GM20431 (cell line): ENCODE measurements around the gene SHBG.
"Not testable (repeated sequence)": the region's sequence is repeated elsewhere in the genome, so short reads cannot be mapped to it uniquely, and the experiment has no call there.

Experiments
- in situ Hi-C: fragments of 300-500 bp; cut with MseI, MboI; formaldehyde crosslinking; loops from one replicate; pipeline ENCODE4 v1.15.0; 2020; ENCODE audit warnings: low sequenced_read_pairs; ENCODE audit not compliant: unreplicated experiment

SHBG gene

DNA sequence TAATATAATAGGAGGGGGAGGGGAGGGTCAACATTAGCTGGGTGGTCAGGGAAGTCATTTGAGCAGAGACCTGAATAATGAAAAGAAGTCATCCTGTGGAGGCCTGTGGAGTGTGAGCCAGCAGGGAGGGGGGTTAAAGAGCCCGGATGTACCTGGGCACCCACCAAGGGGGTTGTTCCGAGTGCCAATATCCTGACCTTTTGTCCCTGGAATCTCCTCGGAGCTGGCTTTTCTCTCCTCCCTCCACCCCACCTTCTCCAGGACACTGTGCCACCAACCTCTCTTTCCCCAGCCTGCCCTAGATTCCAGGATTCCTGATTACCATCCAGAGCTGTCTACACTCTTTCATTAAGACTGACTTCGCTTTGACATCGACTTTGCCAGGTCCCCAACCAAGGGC is 6.2 kb downstream of the SHBG start:
- in situ Hi-C loops: no loop called here

DNA sequence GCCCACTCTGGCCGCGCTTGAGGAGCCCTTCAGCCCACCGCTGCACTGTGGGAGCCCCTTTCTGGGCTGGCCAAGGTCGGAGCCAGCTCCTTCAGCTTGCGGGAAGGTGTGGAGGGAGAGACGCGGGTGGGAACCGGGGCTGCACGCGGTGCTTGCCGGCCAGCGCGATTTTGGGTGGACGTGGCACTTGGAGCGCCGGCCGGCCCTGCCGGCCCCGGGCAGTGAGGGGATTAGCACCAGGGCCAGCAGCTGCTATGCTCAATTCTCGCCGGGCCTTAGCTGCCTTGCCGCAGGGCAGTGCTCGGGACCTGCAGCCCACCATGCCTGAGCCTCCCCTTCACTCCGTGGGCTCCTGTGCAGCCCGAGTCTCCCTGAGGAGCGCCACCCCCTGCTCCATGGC is 10.8 kb downstream of the SHBG start:
- in situ Hi-C loops: no loop called here

DNA sequence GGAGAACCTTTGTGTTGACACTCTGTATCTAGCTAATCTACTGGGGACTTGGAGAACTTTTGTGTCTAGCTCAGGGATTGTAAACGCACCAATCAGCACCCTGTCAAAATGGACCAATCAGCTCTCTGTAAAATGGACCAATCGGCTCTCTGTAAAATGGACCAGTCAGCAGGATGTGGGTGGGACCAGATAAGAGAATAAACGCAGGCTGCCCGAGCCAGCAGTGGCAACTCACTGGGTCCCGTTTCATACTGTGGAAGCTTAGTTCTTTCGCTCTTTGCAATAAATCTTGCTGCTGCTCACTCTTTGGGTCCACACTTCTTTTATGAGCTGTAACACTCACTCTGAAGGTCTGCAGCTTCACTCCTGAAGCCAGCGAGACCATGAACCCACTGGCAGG is 11.7 kb downstream of the SHBG start:
- in situ Hi-C loops: not testable (repeated sequence)

DNA sequence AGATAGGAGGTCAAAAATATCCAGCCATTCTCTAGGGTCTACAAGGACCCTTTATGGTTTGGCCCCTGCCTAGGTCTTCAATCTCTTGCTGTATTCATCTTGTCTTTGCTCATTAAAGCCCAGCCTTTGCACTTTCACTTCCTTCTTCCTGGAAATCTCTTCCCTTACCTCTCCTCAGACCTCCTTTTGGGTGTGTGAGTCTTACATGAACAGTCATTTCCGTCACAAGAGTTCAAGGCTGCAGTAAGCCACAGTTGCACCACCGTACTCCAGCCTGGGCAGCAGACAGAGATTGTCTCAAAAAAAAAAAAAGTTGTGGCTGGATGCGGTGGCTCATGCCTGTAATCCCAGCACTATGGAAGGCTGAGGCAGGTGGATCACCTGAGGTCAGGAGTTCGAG is 14.8 kb downstream of the SHBG start:
- in situ Hi-C loops: no loop called here

DNA sequence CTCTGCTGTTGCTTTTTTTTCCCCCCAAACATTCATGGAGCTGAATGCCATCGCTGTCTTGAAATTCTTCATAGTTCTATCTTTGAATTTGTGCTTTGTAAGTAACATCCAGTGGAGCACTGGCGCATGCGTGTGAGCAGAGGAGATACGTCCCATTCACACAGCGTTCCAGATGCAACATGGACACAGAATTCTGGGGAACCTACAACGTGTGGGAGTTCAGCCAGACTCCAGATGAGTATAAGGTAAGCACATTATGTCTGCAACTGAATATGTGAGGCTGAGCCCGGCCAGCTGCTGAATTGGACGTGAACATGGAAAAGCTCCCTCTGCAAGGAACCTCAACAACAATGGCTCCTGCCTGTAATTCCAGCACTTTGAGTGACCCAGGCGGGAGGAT is 16.5 kb downstream of the SHBG start:
- in situ Hi-C loops: no loop called here

DNA sequence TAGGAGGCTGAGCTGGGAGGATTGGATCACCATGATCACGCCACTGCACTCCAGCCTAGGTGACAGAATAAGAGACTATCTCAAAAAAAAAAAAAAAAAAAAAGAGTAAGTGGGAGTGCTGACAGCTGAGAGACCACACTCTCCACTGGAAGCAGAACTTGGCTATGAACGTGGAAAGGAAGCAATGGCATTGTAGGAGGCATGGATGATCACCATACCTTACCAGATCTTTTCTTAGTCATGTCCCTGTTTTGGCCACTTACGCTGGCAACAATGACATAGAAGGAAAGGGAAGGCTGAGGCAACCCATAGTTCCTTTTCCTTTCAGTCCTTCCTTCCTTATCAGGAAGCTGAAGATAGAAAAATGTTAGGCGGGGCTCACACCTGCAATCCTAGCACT is 17.1 kb downstream of the SHBG start:
- in situ Hi-C loops: no loop called here

DNA sequence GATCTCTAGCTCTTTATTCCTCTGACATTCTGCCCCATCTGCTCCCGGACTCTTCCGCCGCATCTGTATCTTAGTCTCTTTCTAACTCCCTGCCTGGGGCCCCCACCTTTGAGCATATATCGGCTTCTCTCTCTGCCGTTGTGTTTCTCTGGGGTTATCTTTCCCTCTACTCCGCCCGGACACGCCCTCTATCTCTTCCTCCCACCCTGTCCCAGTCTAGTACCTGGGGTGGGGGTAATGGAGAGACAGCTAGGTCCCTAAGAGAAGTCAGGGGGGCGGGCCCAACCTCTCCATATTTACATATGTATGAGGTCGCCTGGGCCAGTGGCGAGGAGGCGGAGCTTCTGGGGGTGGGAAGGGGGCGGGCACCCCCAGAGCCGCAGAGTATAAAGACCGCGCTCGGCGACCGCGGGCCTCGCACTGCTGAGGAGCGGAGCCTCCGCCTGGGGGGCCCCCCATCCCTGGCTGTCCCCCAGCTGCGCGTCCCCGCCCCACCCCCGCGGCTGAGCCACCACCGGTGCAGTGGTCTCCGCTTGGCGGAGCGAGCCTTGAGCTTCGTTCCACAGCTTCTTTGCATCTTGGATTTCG is 20.7 kb downstream of the SHBG start, which contains the start of gene ATP1B2:
Gene ATP1B2 (plus strand): TSS at position 418 of the 588 bp plus-strand sequence. CDS start 593 bp downstream, outside the sequence.
- in situ Hi-C loops: no loop called here

DNA sequence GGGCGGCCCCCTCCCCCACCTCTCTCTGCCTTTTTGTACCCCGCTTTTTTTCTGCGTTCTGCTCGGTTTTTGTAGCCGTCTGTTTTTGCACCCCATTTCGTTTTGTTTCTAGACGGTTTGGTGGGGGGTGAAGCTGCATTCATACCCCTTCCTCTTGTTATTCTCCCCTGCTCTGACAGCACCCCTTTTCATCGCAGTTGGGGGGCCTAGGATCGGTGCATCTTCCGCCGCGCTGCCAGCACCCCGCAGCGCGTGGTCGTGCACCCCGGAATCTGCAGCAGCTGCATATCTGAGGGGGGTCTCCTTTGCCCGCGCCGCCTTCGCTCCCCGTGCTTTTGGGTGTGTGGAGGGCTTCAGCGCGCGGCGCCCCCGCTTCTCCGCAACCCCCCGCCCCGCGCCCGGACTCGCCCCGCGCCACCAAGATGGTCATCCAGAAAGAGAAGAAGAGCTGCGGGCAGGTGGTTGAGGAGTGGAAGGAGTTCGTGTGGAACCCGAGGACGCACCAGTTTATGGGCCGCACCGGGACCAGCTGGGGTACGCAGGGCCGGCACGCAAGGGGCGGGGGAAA is 21.2 kb downstream of the SHBG start:
- in situ Hi-C loops: no loop called here

DNA sequence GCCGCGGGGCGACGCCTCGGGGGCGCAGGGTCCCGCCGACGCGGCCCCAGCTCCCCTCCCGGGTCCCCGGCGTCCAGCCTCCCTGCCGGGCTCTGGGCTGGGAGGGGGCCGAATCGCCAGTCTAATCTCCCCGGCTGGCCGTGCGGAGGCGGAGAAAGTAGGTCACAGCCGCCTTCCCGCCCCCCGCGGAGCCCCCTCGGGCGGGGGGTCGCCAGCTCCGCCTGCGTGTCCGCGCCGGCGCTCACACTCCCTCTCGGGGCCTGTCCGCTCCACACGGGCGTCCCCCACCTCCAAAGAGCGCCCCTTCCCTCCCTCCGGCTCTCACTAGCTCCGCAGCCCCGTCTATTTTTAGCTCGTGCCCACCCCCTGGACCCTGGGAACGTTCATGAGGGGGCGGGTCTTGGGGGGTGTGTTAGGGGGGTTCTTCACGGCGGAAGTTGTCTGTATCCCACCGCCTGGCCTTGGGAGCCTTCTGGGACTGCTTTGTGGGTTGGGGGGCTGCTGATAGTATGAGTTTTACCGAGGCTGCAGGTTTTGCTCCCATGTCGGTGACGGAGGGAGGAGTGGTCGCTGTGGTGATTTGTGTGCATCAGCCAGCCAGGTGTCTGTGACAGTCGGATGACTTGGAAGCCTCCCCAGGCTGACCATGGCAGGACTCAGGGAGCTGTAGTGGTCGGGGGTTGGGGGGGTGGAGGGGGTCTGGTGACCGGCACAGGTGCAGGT is 21.9 kb downstream of the SHBG start:
- in situ Hi-C loops: no loop called here

DNA sequence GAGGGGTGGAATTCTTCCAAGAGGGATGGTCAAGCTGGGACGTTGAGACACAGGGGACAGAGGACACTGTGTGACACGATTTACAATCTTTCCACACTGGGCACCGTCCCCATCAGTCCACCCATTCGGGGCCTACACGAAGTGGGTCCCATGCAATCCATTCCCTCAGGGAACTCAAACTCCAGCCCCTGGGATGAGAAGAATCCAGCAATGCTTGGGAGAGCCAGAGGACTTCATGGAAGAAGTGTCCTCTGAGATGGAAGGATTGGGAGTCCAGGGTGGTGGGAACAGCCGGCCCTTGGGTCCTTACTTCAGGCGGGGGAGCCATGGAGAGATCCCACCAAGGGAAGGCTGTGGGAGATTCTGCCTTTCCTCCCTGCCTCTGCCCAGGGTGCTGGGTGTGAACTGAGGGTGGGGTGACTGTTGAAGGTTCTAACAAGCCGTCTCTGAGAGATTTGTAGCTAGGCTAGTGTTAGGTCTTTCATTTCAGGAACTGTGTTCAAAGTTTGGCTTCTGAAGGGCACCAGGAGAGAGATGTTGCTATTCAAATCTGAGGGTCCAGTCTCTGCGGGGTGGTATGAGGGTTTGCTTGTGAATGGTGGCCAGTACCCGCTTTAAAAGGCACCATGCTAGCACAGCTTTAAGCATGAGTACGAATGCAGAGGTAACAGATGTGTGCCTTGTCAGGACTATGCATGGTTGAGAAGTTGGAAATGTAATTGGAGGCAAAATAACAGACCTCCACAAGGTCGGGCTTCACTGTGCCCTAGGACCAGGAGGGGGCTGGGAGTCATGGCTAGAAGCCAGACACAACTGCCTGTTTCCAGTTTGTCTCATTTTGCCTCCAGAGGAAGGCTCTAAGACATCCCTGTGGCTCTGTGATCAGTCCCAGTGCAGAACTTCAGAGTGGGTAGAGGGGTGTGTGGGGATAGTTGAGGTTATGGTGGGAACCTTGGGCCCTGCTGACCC is 22.7 kb downstream of the SHBG start:
- in situ Hi-C loops: no loop called here

DNA sequence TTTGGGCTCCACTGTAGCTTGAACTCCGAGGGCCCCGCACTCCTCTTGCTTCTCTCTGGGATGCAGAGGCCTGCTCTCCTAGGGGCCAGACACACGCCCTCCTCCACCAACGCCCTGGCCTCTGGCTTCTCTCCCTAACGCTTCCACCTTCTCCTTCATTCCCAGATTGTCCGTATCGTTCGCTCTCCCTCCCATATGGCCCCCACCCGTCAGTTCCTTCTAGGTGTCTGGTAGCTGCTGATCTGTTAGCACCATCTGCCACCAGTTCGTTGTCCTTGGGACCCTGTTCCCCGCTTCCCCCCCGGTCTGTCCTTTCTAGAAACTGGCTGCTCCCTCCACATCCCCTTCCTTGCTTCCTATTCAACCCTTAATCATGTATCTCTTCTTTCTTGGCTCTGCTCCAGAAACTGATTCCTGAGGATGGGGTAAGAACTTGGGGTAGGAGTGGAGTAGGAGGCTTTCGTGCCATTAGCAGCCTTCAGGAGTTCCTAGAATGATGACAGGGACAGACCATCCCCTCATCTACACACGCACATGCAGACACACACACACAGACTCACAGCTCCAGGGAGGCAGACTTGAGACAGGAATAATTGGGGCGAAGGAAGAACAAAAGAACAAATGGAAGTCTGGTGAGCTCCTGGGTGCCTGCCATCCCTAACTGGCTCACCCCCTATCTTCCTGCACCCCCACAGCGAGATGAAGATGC is 25.1 kb downstream of the SHBG start:
- in situ Hi-C loops: no loop called here

DNA sequence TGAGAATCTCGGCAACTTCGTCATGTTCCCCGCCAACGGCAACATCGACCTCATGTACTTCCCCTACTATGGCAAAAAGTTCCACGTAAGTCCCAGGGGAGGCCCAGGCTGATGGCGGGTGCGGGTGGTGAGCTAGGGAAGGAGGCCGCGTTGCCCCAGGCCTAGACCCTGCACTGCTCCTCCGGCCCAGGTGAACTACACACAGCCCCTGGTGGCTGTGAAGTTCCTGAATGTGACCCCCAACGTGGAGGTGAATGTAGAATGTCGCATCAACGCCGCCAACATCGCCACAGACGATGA is 25.6 kb downstream of the SHBG start:
- in situ Hi-C loops: no loop called here

DNA sequence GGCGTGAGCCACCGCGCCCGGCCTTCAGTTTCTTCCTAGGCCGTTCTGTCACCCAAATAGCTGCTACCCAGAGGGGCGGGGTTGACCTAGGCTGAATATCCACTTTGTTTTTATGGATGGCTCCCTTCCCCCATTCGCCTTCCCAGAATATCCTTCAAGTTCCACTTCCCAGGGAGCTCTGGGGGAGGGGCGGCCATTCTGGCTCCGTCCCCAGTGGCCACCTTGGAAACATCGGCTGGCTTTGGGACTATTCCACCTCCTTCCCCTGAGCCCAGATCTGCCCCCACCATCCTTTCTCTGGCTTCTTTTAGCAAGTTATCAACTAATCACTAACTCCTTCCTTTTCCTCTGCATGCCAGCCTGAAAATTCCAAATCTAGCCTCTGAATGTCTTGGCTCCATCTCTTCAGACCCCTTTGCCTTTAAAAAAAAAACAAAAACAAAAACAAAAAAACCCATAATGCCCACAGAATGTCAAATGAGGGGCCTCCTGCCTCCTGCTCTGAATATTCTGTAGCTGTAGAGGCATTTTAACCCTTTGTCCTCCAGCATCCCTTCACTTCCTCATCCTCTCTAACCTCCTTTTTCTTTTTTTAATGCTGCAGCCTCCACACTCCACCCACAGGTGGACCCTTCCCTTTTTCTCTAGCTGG is 27.1 kb downstream of the SHBG start:
- in situ Hi-C loops: no loop called here

DNA sequence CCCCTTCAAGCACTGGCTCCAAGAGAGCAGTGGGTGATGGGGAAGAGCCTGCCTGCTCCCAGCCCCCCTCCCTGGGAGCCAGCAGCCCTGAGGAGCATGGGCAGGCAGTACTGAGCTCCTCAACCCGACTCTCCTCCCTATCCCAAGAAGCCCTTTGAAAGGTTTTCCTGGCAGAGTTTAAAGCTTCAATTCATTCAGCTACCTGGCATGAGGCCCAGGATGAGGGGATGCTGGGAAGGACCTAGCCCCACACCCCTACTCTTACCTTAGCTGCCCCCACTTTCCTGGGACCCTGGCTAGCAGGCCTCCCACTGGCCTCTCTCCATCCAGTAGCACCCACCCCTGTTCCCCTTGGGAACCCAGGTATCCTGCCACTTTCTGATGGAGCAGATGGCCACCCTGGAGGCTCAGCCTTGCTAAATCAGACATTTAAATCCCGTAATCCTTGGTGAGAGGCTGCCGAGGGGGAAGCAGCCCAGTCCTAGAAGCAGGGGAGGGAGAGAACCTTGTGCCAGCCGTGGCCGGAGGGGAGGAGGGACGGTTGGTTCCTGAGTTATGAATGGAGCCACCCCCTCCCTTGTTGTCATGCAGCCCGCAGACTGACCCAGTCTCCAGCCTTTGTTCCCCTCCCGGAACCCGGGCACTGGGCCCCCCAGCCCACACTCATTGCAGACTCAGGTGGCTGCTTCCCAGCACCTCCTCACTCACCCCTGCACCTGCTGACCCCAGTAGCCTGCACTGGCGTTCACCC is 37.9 kb downstream of the SHBG start:
- in situ Hi-C loops: no loop called here

DNA sequence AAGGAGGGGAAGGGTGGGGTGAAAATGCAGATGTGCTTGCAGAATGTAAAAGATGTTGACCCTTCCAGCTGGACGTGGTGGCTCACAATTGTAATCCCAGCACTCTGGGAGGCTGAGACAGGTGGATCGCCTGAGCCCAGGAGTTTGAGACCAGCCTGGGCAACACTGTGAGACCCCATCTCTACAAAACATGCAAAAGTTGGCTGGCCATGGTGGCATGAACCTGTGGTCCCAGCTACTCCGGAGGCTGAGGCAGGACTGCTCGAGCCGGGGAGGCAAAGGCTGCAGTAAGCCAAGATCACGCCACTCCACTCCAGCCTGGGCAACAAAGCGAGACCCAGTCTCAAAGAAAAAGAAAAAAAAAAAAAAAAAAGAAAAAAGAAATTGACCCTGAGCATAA is 38.5 kb downstream of the SHBG start:
- in situ Hi-C loops: no loop called here

DNA sequence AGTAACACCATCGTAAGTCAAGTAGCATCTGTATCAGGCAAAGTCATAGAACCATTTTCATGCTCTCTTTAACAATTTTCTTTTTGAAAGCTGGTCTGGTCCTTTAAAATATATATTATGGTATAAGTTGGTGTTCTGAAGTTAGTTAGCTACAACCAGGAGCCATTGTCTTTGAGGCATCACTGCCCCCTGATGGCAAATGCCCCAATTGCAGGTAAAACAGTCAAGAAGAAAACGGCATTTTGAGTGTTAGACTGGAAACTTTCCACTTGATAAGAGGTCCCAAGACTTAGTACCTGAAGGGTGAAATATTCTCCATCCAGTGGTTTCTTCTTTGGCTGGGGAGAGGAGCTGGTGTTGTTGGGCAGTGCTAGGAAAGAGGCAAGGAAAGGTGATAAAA is 43.3 kb downstream of the SHBG start:
- in situ Hi-C loops: no loop called here

DNA sequence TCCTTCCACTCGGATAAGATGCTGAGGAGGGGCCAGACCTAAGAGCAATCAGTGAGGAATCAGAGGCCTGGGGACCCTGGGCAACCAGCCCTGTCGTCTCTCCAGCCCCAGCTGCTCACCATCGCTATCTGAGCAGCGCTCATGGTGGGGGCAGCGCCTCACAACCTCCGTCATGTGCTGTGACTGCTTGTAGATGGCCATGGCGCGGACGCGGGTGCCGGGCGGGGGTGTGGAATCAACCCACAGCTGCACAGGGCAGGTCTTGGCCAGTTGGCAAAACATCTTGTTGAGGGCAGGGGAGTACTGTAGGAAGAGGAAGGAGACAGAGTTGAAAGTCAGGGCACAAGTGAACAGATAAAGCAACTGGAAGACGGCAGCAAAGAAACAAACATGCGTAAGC is 45.0 kb downstream of the SHBG start:
- in situ Hi-C loops: no loop called here

DNA sequence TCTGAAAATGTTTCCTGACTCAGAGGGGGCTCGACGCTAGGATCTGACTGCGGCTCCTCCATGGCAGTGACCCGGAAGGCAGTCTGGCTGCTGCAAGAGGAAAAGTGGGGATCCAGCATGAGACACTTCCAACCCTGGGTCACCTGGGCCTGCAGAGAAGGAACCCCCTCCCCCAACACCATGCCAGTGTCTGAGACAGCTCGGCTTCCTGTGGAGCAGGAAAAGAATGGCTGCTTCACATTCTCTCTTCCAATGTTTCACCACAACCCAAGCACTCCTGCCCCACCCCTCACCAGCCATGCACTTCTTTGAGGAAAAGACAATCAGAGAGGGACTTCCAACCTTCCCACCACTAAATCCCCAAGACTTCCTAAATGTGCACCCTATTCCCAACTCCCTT is 46.6 kb downstream of the SHBG start:
- in situ Hi-C loops: no loop called here
